ENCODE data around the gene SLC35E3.

The SLC35E3 gene

DNA sequence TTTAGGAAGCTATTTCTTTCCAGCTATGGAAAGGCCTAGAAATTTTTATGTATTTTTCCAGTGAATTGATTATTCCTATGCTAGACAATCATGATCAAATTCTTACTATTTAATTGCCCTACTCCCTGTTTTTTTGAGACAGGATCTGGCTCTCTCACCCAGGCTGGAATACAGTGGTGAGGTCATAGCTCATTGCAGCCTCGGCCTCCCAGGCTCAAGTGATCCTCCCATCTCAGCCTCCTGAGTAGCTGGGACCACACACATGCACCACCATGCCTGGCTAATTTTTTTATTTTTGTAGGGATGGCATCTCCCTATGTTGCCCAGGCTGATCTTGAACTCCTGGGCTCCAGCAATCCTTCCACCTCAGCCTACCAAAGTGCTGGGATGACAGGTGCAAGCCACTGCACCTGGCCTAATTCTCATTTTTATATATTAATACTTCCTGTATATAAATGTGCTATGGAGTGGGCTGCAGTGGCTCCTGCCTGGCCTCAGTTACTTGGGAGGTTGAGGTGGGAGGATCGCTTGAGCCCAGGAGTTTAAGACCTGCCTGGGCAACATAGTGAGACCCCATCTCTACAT lies 46.0 kb downstream of the SLC35E3 start:
- TF ChIP-seq, protein P1, sequence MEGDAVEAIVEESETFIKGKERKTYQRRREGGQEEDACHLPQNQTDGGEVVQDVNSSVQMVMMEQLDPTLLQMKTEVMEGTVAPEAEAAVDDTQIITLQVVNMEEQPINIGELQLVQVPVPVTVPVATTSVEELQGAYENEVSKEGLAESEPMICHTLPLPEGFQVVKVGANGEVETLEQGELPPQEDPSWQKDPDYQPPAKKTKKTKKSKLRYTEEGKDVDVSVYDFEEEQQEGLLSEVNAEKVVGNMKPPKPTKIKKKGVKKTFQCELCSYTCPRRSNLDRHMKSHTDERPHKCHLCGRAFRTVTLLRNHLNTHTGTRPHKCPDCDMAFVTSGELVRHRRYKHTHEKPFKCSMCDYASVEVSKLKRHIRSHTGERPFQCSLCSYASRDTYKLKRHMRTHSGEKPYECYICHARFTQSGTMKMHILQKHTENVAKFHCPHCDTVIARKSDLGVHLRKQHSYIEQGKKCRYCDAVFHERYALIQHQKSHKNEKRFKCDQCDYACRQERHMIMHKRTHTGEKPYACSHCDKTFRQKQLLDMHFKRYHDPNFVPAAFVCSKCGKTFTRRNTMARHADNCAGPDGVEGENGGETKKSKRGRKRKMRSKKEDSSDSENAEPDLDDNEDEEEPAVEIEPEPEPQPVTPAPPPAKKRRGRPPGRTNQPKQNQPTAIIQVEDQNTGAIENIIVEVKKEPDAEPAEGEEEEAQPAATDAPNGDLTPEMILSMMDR (IDR thresholded peaks at IDR 0.05; ENCODE audit: low read depth, low read length, missing control alignments), result no peak
- in situ Hi-C loops (cut with HindIII; ENCODE audit: low pct_ligation_motif_present, low sequenced_read_pairs), result no loop called here
- Histone ChIP-seq H3K27ac (no peak overlapping the region), H3K36me3 (replicated peaks) (no peaks in the 10 kb centered on the region), H3K27me3 (replicated peaks) (no peaks in the 10 kb centered on the region), H3K4me3 (ENCODE audit: low read depth, low read length) (no peak overlapping the region)
- no peak for DNase-seq

DNA sequence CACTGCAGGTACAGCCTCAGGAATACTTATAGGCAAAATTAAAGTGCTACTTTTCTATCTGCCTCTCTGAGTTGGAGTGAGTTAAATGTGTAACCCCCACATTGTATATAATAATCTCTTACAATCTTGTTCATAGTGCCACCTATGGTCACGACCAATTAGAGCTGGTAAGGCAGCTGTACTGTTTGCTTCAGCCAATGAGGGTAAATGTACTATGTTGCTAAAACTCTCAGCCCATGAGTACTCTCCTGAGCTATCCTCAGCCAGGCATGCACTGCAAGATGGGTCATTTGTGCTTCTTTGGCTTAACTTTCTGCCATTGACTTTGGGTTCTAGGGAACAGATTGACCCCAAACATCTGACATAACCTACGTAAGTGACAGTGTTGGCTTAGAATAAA lies 47.0 kb downstream of the SLC35E3 start:
- TF ChIP-seq, protein P1 (IDR thresholded peaks at IDR 0.05; ENCODE audit: low read depth, low read length, missing control alignments), result no peak
- Histone ChIP-seq H3K27me3 (replicated peaks) (no peaks in the 10 kb centered on the region), H3K4me3 (ENCODE audit: low read depth, low read length) (no peak overlapping the region), H3K27ac (no peak overlapping the region), H3K36me3 (replicated peaks) (no peaks in the 10 kb centered on the region)
- in situ Hi-C loops (cut with HindIII; ENCODE audit: low pct_ligation_motif_present, low sequenced_read_pairs), result no loop called here
- peak; percentile 51 for DNase-seq

DNA sequence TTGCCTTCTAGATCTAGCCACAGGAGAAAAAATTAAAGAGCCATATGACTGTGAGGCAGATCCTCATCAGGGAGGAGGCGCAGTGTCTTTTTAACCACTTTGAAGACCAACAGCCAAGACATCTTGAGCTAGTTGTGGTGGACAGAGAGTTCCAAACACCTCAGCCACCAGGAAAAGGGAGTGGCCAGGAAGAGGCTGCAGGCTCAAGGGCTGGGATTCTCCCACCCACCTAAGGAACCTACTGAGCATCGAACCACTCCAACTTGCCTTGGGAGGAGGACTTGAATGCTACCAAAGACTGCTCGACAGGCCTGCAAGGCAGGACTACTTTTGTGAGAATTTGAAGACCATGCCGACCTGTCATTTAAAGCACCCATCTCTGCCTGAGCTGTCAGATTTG lies 47.5 kb downstream of the SLC35E3 start:
- DNase-seq, result no peak
- Histone ChIP-seq H3K4me3 (ENCODE audit: low read depth, low read length) (no peak overlapping the region), H3K36me3 (replicated peaks) (no peaks in the 10 kb centered on the region), H3K27me3 (replicated peaks) (no peaks in the 10 kb centered on the region), H3K27ac (no peak overlapping the region)
- TF ChIP-seq, protein P1 (IDR thresholded peaks at IDR 0.05; ENCODE audit: low read depth, low read length, missing control alignments), result no peak
- in situ Hi-C loops (cut with HindIII; ENCODE audit: low pct_ligation_motif_present, low sequenced_read_pairs), result no loop called here

DNA sequence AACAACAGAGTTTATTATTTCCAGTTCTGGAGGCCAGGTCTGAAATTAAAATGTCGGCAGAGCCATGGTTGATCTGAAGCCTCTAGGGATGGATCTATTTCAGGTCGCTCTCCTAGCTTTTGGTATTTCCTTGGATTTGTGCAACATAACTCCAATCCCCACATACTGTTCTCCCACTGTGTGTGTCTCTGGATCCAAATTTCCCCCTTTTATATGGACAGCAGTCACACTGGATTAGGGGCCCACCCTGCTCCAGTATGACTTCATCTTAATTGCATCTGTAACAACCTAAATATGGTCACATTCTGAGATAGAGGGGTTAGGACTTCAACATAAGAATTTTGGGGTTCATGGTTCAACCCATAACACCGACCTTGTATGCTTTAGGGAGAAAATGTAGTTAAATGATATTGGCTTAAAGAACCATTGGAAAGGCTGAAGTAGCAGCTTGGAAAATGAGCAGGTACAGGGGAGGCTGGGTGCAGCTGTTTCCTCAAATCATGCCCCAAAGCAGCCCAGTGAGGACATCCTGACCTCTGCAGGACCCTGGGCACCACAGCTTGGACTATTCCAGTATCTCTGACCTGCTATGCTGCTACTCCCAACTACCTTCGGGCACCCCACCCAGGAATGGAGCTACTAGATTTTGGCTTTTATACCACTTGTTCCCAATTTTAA lies 48.1 kb downstream of the SLC35E3 start:
- no peak for DNase-seq
- Histone ChIP-seq H3K27me3 (replicated peaks) (no peaks in the 10 kb centered on the region), H3K4me3 (ENCODE audit: low read depth, low read length) (no peak overlapping the region), H3K36me3 (replicated peaks) (no peaks in the 10 kb centered on the region), H3K27ac (no peak overlapping the region)
- in situ Hi-C loops (cut with HindIII; ENCODE audit: low pct_ligation_motif_present, low sequenced_read_pairs), result no loop called here
- TF ChIP-seq, protein P1 (IDR thresholded peaks at IDR 0.05; ENCODE audit: low read depth, low read length, missing control alignments), result no peak

DNA sequence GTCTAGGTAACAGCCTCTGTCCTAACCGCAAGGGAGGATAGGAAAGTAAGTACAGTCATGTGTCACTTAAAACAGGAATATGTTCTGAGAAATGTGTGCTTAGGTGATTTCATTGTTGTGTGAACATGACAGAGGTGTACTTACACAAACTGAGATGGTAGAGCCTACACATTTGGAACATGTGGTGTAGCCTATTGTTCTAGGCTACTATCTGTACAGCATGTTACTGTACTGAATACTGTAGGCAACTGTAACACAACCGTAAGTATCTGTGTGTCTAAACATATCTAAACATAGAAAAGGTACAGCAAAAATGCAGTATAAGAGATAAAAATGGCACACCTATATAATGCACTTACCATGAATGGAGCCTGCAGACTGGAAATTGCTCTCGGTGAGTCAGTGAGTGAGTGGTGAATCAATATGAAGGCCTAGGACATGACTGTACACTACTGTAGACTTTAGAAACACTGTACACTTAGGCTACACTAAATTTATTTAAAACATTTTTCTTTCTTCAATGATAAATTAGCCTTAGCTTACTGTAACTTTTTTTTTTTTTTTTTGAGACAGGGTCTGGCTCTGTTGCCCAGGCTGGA lies 48.8 kb downstream of the SLC35E3 start:
- Histone ChIP-seq H3K4me3 (ENCODE audit: low read depth, low read length) (no peak overlapping the region), H3K27me3 (replicated peaks) (no peaks in the 10 kb centered on the region), H3K27ac (no peak overlapping the region), H3K36me3 (replicated peaks) (no peaks in the 10 kb centered on the region)
- in situ Hi-C loops (cut with HindIII; ENCODE audit: low pct_ligation_motif_present, low sequenced_read_pairs), result no loop called here
- TF ChIP-seq, protein P1 (IDR thresholded peaks at IDR 0.05; ENCODE audit: low read depth, low read length, missing control alignments), result no peak
- DNase-seq, result peak; percentile 73
